ENCODE results near the gene POLR3C. TPM values are rescaled to one million over a fixed set of nuclear protein-coding genes. Genes with fewer than 3 reads are reported as not detected.

POLR3C gene
- total RNA-seq, 1 experiment from 2014 or later, result 35.1 TPM

- H3K27me3 ChIP-seq (ENCODE audit: control insufficient read depth, insufficient read depth, low read length), result no peaks in the 10 kb centered on the region
- peaks cover 35% of the 10 kb centered on the region for H3K4me1 ChIP-seq (ENCODE audit: control insufficient read depth, insufficient read depth, low read length)
- H3K36me3 ChIP-seq (ENCODE audit: control insufficient read depth, insufficient read depth, low read length), result no peaks in the 10 kb centered on the region
- ATAC-seq (no peak), DNase-seq (ENCODE audit: low read depth, low spot score) (no peak)
- H3K4me3 ChIP-seq (ENCODE audit: low read depth in 2 of 2, low read length in 2 of 2), result no peak overlapping the region
- POLR2A ChIA-PET, result no interaction called here
- H3K27ac ChIP-seq (ENCODE audit: low read length), result peak overlapping the region; percentile 31; the same call in 1 of the 2 replicates
- H3K9me3 ChIP-seq (ENCODE audit: control insufficient read depth, insufficient read depth, low read depth, low read length), result no peaks in the 10 kb centered on the region
- CTCF ChIA-PET, result no interaction called here
- no TSS peak for BruUV-seq (replicated peaks)
- intact Hi-C loops (cut with micrococcal nuclease; ENCODE audit: unreplicated experiment) (no loop called here), in situ Hi-C loops (cut with HindIII; ENCODE audit: low pct_unique_long_range_greater_than_20kb, low sequenced_read_pairs) (no loop called here)
- no peak for TF ChIP-seq SIN3A (IDR thresholded peaks at IDR 0.05; ENCODE audit: borderline replicate concordance, insufficient read depth, low read depth, low read length)
- TF ChIP-seq, protein P1, sequence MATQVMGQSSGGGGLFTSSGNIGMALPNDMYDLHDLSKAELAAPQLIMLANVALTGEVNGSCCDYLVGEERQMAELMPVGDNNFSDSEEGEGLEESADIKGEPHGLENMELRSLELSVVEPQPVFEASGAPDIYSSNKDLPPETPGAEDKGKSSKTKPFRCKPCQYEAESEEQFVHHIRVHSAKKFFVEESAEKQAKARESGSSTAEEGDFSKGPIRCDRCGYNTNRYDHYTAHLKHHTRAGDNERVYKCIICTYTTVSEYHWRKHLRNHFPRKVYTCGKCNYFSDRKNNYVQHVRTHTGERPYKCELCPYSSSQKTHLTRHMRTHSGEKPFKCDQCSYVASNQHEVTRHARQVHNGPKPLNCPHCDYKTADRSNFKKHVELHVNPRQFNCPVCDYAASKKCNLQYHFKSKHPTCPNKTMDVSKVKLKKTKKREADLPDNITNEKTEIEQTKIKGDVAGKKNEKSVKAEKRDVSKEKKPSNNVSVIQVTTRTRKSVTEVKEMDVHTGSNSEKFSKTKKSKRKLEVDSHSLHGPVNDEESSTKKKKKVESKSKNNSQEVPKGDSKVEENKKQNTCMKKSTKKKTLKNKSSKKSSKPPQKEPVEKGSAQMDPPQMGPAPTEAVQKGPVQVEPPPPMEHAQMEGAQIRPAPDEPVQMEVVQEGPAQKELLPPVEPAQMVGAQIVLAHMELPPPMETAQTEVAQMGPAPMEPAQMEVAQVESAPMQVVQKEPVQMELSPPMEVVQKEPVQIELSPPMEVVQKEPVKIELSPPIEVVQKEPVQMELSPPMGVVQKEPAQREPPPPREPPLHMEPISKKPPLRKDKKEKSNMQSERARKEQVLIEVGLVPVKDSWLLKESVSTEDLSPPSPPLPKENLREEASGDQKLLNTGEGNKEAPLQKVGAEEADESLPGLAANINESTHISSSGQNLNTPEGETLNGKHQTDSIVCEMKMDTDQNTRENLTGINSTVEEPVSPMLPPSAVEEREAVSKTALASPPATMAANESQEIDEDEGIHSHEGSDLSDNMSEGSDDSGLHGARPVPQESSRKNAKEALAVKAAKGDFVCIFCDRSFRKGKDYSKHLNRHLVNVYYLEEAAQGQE (IDR thresholded peaks at IDR 0.05; ENCODE audit: insufficient read depth in 1 of 2, low read depth in 2 of 2, low read length in 1 of 2), result no peak
- no peak for TF ChIP-seq TCF7L2 (IDR thresholded peaks at IDR 0.05; ENCODE audit: low read depth, low read length)
- no peak for TF ChIP-seq POLR2AphosphoS5 (IDR thresholded peaks at IDR 0.05; ENCODE audit: low read depth, low read length)
- TF ChIP-seq, protein P2, sequence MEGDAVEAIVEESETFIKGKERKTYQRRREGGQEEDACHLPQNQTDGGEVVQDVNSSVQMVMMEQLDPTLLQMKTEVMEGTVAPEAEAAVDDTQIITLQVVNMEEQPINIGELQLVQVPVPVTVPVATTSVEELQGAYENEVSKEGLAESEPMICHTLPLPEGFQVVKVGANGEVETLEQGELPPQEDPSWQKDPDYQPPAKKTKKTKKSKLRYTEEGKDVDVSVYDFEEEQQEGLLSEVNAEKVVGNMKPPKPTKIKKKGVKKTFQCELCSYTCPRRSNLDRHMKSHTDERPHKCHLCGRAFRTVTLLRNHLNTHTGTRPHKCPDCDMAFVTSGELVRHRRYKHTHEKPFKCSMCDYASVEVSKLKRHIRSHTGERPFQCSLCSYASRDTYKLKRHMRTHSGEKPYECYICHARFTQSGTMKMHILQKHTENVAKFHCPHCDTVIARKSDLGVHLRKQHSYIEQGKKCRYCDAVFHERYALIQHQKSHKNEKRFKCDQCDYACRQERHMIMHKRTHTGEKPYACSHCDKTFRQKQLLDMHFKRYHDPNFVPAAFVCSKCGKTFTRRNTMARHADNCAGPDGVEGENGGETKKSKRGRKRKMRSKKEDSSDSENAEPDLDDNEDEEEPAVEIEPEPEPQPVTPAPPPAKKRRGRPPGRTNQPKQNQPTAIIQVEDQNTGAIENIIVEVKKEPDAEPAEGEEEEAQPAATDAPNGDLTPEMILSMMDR (IDR thresholded peaks at IDR 0.05), result no peak
Observed at GRCh38 chr1:145784409-145784808, 39.6 kb upstream of the POLR3C start.

GRCh38 chr1:145785547-145785946 lies 38.5 kb upstream of the POLR3C start:
- ChIA-PET CTCF (no interaction called here), POLR2A (no interaction called here)
- no peak overlapping the region for H3K4me3 ChIP-seq (ENCODE audit: low read depth in 2 of 2, low read length in 2 of 2)
- ATAC-seq, result no peak
- no TSS peak for BruUV-seq (replicated peaks)
- no peak for DNase-seq (ENCODE audit: low read depth, low spot score)
- H3K9me3 ChIP-seq (ENCODE audit: control insufficient read depth, insufficient read depth, low read depth, low read length), result no peaks in the 10 kb centered on the region
- intact Hi-C loops (cut with micrococcal nuclease; ENCODE audit: unreplicated experiment), result no loop called here
- no peak for TF ChIP-seq TCF7L2 (IDR thresholded peaks at IDR 0.05; ENCODE audit: low read depth, low read length)
- TF ChIP-seq, protein P1 (IDR thresholded peaks at IDR 0.05; ENCODE audit: insufficient read depth in 1 of 2, low read depth in 2 of 2, low read length in 1 of 2), result 0 out of 4 replicates have a peak, but pooled peaks of 1 of the 2 experiments have one; percentile 6
- peaks cover 35% of the 10 kb centered on the region for H3K4me1 ChIP-seq (ENCODE audit: control insufficient read depth, insufficient read depth, low read length)
- in situ Hi-C loops (cut with HindIII; ENCODE audit: low pct_unique_long_range_greater_than_20kb, low sequenced_read_pairs), result no loop called here
- 0 out of 2 replicates have a peak overlapping the region, but pooled peaks have one; percentile 8 for H3K27ac ChIP-seq (ENCODE audit: low read length)
- H3K27me3 ChIP-seq (ENCODE audit: control insufficient read depth, insufficient read depth, low read length), result no peaks in the 10 kb centered on the region
- H3K36me3 ChIP-seq (ENCODE audit: control insufficient read depth, insufficient read depth, low read length), result no peaks in the 10 kb centered on the region
